Endothelial cell of umbilical vein (primary cell): ENCODE results near the gene BMPR1A. TPM values are rescaled to one million over a fixed set of nuclear protein-coding genes. Genes with fewer than 3 reads are reported as not detected.

ENCODE experiments used
- BruUV-seq: library from RNA; stranded (reverse); fragments of 400-500 nt; replicated peaks from 2 replicates; lab custom pipeline; 2021; lab: Mats Ljungman, UMichigan
- CTCF ChIA-PET: fragments of 300-600, 350-600 bp; sonication (Branson Sonifier 250); formaldehyde crosslinking; loops from one replicate; lab custom pipeline; 2021; ENCODE audit warnings: antibody characterized with exemption, inconsistent platforms; lab: Charles Lee
- POLR2A ChIA-PET: fragments of 300-600, 350-600 bp; sonication (Branson Sonifier 250); formaldehyde crosslinking; loops from one replicate; lab custom pipeline; 2021; ENCODE audit warnings: antibody characterized with exemption, inconsistent platforms; lab: Charles Lee
- DNase-seq: peaks from one replicate; pipeline ENCODE4 v3.0.0-alpha.2; 2011; ENCODE audit warnings: low read depth, low spot score
- FAIRE-seq: peaks from 2 replicates; lab custom pipeline; 2011; peaks lifted over from hg19 to GRCh38; lab: Jason Lieb, UNC
- H2AFZ ChIP-seq: 2 replicates; pipeline ENCODE4 v1.6.0; 2012; ENCODE audit warnings: low read depth, low read length, control low read depth, inconsistent platforms
- H3K27ac ChIP-seq: 2 replicates; pipeline ENCODE4 v1.5.1; 2011; ENCODE audit warnings: low read depth, mild to moderate bottlenecking, control low read depth, low read length, moderate library complexity; ENCODE audit not compliant: insufficient read depth
- H3K27me3 ChIP-seq, 2 experiments: 2 replicates each; pipeline versions ENCODE4 v1.6.0 to v1.6.1; 2011; ENCODE audit warnings: low read length in 2 of 2, mixed read lengths in 1 of 2; ENCODE audit not compliant: control insufficient read depth in 2 of 2, insufficient read depth in 2 of 2
- H3K36me3 ChIP-seq, 2 experiments: 2 replicates in 1 of 2; 3 replicates in 1 of 2; pipeline ENCODE4 v1.5.1; 2011; ENCODE audit warnings: low read length in 2 of 2, mild to moderate bottlenecking in 1 of 2, moderate library complexity in 1 of 2; ENCODE audit not compliant: control insufficient read depth in 2 of 2, insufficient read depth in 2 of 2; ENCODE audit errors: extremely low read depth in 1 of 2
- H3K4me1 ChIP-seq: 3 replicates; pipeline ENCODE4 v1.5.1; 2011; ENCODE audit warnings: mild to moderate bottlenecking, low read length; ENCODE audit not compliant: control insufficient read depth, insufficient read depth; ENCODE audit errors: extremely low read depth
- H3K4me2 ChIP-seq: 2 replicates; pipeline ENCODE4 v1.6.1; 2011; ENCODE audit warnings: low read length, control low read depth, mixed read lengths; ENCODE audit not compliant: insufficient read depth
- H3K4me3 ChIP-seq, 3 experiments: fragments of 200-600 bp in 1 of 3; sonication (generic), shearing (Covaris generic) in 1 of 3; replicated peaks in 1 of 3; 2 replicates each; pipeline ENCODE4 v1.5.1; 2011 to 2016; ENCODE audit warnings: control low read depth in 3 of 3, low read length in 3 of 3, mild to moderate bottlenecking in 2 of 3, inconsistent platforms in 1 of 3, low read depth in 1 of 3, moderate library complexity in 1 of 3; ENCODE audit not compliant: insufficient read depth in 1 of 3
- H3K79me2 ChIP-seq: 2 replicates; pipeline ENCODE4 v1.6.0; 2012; ENCODE audit warnings: low read length, inconsistent platforms; ENCODE audit not compliant: control insufficient read depth, insufficient read depth
- H3K9ac ChIP-seq: replicated peaks from 2 replicates; pipeline ENCODE3; 2011; ENCODE audit warnings: low read length, control low read depth; ENCODE audit not compliant: insufficient read depth; ENCODE audit errors: extremely low read depth
- H3K9me1 ChIP-seq: replicated peaks from 3 replicates; pipeline ENCODE4 v1.6.0; 2011; ENCODE audit warnings: mild to moderate bottlenecking, low read length; ENCODE audit not compliant: control insufficient read depth, insufficient read depth; ENCODE audit errors: extremely low read depth
- H3K9me3 ChIP-seq: replicated peaks from 2 replicates; pipeline ENCODE4 v1.5.1; 2012; ENCODE audit warnings: low read length, inconsistent platforms; ENCODE audit not compliant: control insufficient read depth, insufficient read depth
- H4K20me1 ChIP-seq: replicated peaks from 2 replicates; pipeline ENCODE3; 2011; ENCODE audit warnings: mild to moderate bottlenecking, low read length; ENCODE audit not compliant: control insufficient read depth, insufficient read depth; ENCODE audit errors: extremely low read depth
- EZH2 ChIP-seq: IDR thresholded peaks from 2 replicates; pipeline ENCODE4 v1.6.1; 2012; ENCODE audit warnings: borderline replicate concordance, low read depth, mild to moderate bottlenecking, moderate library complexity, low read length, inconsistent platforms; ENCODE audit not compliant: severe bottlenecking
- FOS ChIP-seq: IDR thresholded peaks from 2 replicates; pipeline ENCODE4 v1.6.1; 2011; ENCODE audit warnings: mild to moderate bottlenecking, low read length, moderate library complexity, borderline replicate concordance; ENCODE audit not compliant: insufficient read depth
- GATA2 ChIP-seq: IDR thresholded peaks from 2 replicates; pipeline ENCODE4 v1.7.0; 2011; ENCODE audit warnings: low read depth, mild to moderate bottlenecking, moderate library complexity, mixed read lengths, low read length; ENCODE audit not compliant: insufficient read length, insufficient read depth
- JUN ChIP-seq: IDR thresholded peaks from 2 replicates; pipeline ENCODE4 v1.6.1; 2011; ENCODE audit warnings: borderline replicate concordance, low read depth; ENCODE audit not compliant: insufficient read length, insufficient read depth
- MYC ChIP-seq: IDR thresholded peaks from one replicate; pipeline ENCODE4 v1.6.1; 2011; ENCODE audit warnings: mild to moderate bottlenecking, low read depth, low read length
- POLR2A ChIP-seq: IDR thresholded peaks from 2 replicates; pipeline ENCODE4 v1.6.1; 2012; ENCODE audit warnings: low read depth, mild to moderate bottlenecking, control low read depth, low read length
- POLR2AphosphoS5 ChIP-seq: IDR thresholded peaks from 2 replicates; pipeline ENCODE4 v1.6.1; 2012; ENCODE audit warnings: low read depth, mild to moderate bottlenecking, control low read depth, low read length, moderate library complexity; ENCODE audit not compliant: insufficient read depth
- dilution Hi-C: fragments of 300-500 bp; cut with MboI; formaldehyde crosslinking; loops from one replicate; pipeline ENCODE4 v1.15.0; 2019; ENCODE audit warnings: low sequenced_read_pairs; ENCODE audit not compliant: extremely low pct_ligation_motif_present
- intact Hi-C: fragments of 100-400 bp; cut with micrococcal nuclease; formaldehyde crosslinking; loops from one replicate; pipeline ENCODE4 v1.10.0; 2022
- polyA plus RNA-seq, 4 experiments: library from polyadenylated mRNA; depleted of rRNA in 3 of 4; stranded (reverse) in 3 of 4; unstranded in 1 of 4; fragments of >200 nt; gene quantifications; 2 replicates each; pipeline versions ENCODE4 v1.2.1 to v1.2.3, GENCODE V29; 2011 to 2012; ENCODE audit warnings: missing spikeins in 1 of 4
- total RNA-seq: library from RNA; stranded (reverse); gene quantifications from 2 replicates; pipeline ENCODE4 v1.2.3, GENCODE V29; 2021
- TF ChIP-seq, protein P1 (sequence below), 2 donors: IDR thresholded peaks; 1 replicate in 1 of 2; 2 replicates in 1 of 2; pipeline ENCODE4 v1.5.1; 2011; ENCODE audit warnings: low read length in 2 of 2, mild to moderate bottlenecking in 2 of 2, moderate library complexity in 2 of 2, control low read depth in 1 of 2, inconsistent platforms in 1 of 2, low read depth in 1 of 2; ENCODE audit not compliant: insufficient read depth in 1 of 2; ENCODE audit errors: extremely low read depth in 1 of 2
- TF ChIP-seq, protein P2 (sequence below): IDR thresholded peaks from 2 replicates; pipeline ENCODE4 v1.6.1; 2011; ENCODE audit not compliant: insufficient read depth, insufficient read length

BMPR1A gene
- total and polyA plus RNA-seq, 2 donors (not counting 3 experiments of a cell fraction or from before 2014, with no cell fraction given) = not detected

- TF ChIP-seq, protein P1, sequence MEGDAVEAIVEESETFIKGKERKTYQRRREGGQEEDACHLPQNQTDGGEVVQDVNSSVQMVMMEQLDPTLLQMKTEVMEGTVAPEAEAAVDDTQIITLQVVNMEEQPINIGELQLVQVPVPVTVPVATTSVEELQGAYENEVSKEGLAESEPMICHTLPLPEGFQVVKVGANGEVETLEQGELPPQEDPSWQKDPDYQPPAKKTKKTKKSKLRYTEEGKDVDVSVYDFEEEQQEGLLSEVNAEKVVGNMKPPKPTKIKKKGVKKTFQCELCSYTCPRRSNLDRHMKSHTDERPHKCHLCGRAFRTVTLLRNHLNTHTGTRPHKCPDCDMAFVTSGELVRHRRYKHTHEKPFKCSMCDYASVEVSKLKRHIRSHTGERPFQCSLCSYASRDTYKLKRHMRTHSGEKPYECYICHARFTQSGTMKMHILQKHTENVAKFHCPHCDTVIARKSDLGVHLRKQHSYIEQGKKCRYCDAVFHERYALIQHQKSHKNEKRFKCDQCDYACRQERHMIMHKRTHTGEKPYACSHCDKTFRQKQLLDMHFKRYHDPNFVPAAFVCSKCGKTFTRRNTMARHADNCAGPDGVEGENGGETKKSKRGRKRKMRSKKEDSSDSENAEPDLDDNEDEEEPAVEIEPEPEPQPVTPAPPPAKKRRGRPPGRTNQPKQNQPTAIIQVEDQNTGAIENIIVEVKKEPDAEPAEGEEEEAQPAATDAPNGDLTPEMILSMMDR (IDR thresholded peaks at IDR 0.05; ENCODE audit: extremely low read depth in 1 of 2, insufficient read depth in 1 of 2, low read depth in 1 of 2, low read length in 2 of 2) = no peak
- TF ChIP-seq EZH2 = no peak
- TF ChIP-seq MYC = no peak
- TF ChIP-seq, protein P2, sequence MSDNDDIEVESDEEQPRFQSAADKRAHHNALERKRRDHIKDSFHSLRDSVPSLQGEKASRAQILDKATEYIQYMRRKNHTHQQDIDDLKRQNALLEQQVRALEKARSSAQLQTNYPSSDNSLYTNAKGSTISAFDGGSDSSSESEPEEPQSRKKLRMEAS = no peak
- TF ChIP-seq GATA2 = no peak
- no peak for TF ChIP-seq FOS
- TF ChIP-seq JUN = no peak
- no peak for TF ChIP-seq POLR2AphosphoS5
- TF ChIP-seq POLR2A = no peak
- dilution Hi-C loops (no loop called here), intact Hi-C loops (loop anchor here (5.0 kb wide), 1 partner anchor 690 kb away; no protein-coding TSS in a partner anchor)
- Histone ChIP-seq H3K9ac (no peak overlapping the region), H3K27me3 (no peaks in the 10 kb centered on the region), H4K20me1 (no peaks in the 10 kb centered on the region), H3K9me3 (no peaks in the 10 kb centered on the region), H3K36me3 (no peaks in the 10 kb centered on the region), H3K79me2 (no peaks in the 10 kb centered on the region), H3K27ac (no peak overlapping the region), H3K4me3 (no peak overlapping the region), H2AFZ (no peak overlapping the region), H3K4me1 (peaks cover 35% of the 10 kb centered on the region), H3K4me2 (no peak overlapping the region), H3K9me1 (no peaks in the 10 kb centered on the region)
- POLR2A ChIA-PET = no interaction called here
- no TSS peak for BruUV-seq
- FAIRE-seq = no peak
- CTCF ChIA-PET = no interaction called here
- no peak for DNase-seq
Observed at GRCh38 chr10:86972613-86973380, 216.4 kb downstream of the BMPR1A start.
